NCI-H345 treated with DMSO at 0.1 percent for 48 hours (cell line): Measurements from ENCODE around the gene SLC12A6.
"Not testable (repeated sequence)": the region's sequence is repeated elsewhere in the genome, so short reads cannot be mapped to it uniquely, and the experiment has no call there.

ENCODE experiments used
- DNase-seq: peaks from one replicate; lab custom pipeline; 2025; ENCODE audit not compliant: unreplicated experiment; lab: John Stamatoyannopoulos, UW

SLC12A6 gene

DNA sequence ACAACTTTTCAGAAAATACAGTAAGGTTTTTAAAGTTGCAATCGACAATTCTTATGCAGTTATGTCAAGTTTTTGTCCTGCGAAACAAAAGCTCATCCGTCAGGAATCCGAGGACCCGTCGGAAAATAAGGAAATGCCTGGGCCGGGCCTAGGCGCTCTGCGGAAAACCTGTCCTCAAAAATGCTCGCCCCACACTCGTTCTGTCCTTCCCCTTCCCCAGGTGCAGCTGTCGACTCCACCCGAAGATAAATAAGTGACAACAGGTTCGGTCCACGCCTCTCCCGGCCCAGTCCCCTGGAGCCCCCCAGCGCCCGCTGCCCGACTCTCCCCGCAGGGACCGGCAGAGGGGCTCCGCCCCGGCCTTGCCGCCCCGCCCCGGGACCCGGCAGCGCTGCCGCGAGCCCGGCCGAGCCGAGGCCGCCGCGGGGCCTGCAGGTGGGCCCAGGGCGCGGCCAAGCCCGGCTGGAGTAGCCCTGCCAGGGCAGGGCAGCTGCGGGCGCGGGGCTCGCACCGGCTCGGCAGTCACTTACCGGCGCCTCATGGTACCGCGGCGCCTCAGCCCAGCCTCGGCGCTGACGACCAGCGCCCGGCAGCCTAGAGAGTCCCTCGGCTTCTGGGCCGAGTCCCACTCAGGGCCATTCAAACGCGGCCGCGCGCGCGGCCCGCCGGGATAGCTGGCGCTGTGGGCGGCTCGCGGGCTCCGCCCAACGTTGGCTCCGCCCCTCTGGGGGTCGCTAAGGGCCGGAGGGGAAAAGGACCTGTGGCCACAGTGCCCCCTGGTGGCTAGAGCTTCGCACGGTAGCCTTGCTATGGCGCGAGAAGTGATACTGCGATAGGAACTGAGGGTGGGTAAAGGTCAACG lies 127.9 kb downstream of the SLC12A6 start, which contains the start of gene KATNBL1:
TSS of gene KATNBL1 (minus strand) at position 676 of the 862 bp plus-strand sequence. CDS start 46,420 bp downstream, outside the sequence.
- peak; percentile 82 for DNase-seq

GRCh38 chr15:34206011-34206410 lies 131.6 kb downstream of the SLC12A6 start:
- DNase-seq = no peak

DNA sequence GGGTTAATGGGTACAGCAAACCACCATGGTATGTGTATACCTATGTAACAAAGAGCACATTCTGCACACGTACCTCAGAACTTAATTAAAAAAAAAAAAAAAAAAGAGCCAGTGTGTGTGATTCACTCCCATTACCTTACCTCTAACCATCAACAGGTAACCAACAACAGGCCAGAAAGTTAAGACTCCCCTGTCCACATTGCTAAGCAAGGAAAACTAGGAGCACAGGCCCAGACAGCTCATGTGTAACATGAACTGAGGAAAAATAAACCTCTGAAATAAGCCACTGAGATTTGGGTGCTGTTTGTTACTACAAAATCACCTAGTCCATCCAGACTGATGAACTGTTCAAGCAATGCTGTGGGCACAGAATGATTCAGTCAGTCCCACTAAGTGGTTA lies 133.6 kb downstream of the SLC12A6 start:
- DNase-seq = no peak

DNA sequence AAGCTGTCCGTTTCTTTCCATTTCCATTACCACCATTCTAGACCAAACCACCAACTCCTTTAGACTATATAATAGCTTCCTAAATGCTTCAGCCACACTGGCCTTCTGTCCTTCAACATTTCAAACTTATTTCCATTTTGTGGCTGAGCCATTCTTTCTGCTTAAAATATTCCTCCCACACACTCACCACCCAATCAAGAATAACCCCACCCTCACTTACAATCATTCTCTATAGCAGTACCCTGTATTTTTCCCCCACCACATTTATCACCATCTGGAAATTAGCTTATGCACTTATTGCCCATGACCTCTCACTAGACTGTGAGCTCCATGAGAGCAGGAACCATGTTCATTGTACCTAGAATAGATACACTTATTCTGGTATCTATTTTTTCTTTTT lies 134.3 kb downstream of the SLC12A6 start:
- DNase-seq = no peak

DNA sequence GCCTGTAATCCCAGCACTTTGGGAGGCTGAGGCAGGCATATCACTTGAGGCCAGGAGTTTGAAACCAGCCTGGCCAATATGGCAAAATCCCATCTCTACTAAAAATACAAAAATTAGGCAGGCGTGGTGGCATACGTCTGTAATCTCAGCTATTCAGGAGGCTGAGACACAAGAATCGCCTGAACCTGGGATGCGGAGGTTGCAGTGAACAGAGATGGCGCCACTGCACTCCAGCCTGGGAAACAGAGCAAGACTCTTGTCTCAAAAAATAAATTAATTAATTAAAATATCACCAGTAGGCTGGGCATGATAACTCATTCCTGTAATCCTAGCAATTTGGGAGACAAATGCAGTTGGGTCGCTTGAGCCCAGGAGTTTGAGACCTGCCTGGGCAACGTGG lies 144.3 kb downstream of the SLC12A6 start:
- DNase-seq = not testable (repeated sequence)

- no peak for DNase-seq
Measured at GRCh38 chr15:34188711-34189110, 148.9 kb downstream of the SLC12A6 start.

DNA sequence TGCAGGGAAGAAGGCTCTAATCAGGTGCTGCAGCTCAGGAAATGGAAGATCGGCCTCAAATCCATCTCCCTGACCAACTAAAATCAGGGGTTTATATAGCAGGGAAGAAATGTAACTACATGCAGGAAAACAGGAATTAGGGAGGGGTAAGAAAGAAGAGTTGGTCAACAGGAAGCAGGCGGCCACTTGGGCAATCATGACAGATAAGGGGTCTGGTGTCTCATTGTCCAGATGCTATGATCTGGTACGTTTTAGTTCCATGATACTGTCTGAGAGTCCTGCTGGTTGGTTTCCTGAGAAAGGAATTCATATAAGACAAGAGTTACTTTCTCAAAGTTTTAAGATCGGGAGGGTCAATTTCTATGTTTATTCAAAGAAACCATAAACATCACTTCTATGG lies 151.9 kb downstream of the SLC12A6 start:
- DNase-seq = no peak

DNA sequence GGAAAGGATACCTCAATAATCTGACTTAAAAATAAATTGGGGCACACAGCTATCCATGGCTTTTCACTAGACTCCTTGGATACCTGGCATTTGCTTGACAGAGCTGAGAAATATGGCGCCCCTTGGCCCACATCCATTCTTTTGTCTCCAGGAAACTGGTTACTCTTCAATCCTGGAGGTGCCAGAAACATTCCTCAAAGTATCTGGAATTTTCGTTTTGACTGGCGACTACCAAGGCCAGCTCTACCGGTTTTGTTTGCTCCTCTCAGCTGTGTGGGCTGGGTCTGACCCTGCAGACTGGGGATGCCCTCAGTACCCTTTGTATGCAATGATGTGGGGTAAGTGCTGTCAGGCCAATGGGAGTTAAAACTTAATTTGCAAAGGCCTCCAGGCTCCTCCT lies 154.6 kb downstream of the SLC12A6 start:
- DNase-seq = no peak
